ENCODE data around the gene RNF40.

The RNF40 gene

GRCh38 chr16:30764816-30765465 is 2.8 kb downstream of the RNF40 start:
- DNase-seq, result no peak

- DNase-seq, result no peak
Observed at GRCh38 chr16:30766206-30766932, 4.2 kb downstream of the RNF40 start.

- DNase-seq, result no peak
Observed at GRCh38 chr16:30766933-30767284, 4.8 kb downstream of the RNF40 start.

DNA sequence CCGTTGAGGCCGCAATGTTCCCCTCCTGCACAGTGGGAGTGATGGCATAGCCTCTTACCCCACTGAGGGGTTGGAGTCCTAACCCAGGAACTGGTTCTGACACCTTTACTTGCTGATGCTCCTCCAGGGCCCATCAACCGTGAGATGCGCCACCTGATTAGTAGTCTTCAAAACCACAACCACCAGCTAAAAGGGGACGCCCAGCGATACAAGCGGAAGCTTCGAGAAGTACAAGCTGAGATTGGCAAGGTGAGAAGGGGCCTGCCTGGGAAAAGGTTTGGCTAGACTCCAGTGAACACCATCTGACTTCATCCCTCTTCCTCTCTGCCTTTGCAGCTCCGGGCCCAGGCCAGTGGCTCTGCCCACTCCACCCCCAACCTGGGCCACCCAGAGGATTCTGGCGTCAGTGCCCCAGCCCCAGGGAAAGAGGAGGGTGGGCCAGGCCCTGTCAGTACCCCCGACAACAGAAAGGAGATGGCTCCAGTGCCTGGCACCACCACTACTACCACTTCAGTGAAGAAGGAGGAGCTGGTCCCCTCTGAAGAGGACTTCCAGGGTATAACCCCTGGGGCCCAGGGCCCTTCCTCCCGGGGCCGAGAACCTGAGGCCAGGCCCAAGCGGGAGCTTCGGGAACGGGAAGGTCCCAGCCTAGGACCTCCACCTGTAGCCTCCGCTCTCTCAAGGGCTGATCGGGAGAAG is 5.8 kb downstream of the RNF40 start:
- no peak for DNase-seq

DNA sequence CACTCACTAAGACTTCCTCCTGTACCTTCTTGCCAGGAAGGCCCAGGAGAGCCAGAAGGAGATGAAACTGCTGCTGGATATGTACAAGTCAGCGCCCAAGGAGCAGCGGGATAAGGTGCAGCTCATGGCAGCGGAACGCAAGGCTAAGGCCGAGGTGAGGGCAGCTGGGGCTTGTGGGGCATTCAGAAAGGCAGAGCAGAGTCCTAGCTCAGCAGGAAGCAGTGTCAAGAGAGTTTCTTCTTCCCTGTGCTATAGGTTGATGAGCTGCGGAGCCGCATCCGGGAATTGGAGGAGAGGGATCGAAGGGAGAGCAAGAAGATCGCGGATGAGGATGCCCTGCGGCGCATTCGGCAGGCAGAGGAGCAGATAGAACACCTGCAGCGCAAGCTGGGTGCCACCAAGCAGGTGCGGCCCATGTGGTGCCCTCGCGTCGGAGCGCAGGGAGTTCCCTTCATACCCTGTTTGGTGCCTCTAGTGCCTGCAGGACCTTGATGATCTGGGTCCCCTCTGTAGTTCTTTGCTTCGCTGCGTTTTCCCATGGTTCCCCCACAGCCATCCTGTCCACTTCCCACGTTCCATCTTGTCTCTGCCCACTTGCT is 6.6 kb downstream of the RNF40 start:
- DNase-seq, result no peak

DNA sequence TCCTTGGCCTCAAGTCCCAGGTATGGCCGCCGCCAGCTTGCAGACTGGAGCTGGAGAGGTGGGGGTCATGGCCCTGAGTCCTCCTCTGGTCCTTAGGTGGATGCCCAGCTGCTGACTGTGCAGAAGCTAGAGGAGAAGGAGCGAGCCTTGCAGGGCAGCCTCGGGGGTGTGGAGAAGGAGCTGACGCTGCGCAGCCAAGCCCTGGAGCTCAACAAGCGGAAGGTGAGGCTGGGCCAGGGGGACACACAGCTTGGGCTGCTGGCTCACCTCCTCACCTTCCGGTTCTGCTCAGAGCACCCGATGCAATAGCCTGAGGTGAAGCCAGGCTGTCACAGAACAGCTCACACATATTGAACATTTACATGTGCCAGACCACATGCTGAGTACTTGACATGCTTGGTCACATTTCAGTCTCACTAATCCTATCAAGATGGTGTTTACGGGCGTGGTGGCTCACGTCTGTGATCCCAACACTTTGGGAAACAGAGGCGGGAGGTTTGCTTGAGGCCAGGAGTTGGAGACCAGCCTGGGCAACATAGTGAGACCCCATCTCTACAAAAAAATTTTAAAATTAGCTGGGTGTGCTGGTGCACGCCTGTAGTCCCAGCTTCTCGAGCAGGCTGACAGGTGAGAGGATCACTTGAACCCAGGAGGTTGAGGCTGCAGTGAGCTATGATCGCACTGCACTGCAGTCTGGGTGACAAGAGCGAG is 7.4 kb downstream of the RNF40 start:
- no peak for DNase-seq

DNA sequence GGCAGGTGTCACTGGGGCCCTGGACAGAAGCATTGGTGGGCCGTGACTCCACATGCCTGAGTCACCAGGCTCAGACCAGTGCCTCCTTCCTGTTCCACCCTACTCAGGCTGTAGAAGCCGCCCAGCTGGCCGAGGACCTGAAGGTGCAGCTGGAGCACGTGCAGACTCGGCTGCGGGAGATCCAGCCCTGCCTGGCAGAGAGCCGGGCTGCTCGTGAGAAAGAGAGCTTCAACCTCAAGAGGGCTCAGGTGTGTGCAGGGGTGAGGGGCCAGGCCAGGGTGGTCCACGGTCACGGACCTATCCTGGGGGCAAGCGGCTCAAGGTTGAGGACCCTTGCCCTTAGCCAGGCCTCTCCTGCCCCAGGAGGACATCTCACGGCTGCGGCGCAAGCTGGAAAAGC is 9.6 kb downstream of the RNF40 start:
- DNase-seq, result no peak

DNA sequence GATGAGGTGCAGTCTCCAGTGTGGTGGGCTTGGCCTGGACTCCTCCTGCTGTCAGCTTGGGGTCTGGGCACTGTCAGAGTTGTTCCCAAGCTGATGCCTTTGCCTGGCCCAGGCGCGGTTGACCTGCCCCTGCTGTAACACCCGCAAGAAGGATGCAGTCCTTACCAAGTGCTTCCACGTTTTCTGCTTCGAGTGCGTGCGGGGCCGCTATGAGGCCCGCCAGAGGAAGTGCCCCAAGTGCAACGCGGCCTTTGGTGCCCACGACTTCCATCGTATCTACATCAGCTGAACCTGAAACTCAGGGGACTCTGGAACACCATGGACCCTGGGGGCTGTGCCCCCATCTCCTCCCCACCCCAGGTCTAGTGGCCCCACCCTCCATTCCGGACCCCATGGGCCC is 11.7 kb downstream of the RNF40 start:
- no peak for DNase-seq

DNA sequence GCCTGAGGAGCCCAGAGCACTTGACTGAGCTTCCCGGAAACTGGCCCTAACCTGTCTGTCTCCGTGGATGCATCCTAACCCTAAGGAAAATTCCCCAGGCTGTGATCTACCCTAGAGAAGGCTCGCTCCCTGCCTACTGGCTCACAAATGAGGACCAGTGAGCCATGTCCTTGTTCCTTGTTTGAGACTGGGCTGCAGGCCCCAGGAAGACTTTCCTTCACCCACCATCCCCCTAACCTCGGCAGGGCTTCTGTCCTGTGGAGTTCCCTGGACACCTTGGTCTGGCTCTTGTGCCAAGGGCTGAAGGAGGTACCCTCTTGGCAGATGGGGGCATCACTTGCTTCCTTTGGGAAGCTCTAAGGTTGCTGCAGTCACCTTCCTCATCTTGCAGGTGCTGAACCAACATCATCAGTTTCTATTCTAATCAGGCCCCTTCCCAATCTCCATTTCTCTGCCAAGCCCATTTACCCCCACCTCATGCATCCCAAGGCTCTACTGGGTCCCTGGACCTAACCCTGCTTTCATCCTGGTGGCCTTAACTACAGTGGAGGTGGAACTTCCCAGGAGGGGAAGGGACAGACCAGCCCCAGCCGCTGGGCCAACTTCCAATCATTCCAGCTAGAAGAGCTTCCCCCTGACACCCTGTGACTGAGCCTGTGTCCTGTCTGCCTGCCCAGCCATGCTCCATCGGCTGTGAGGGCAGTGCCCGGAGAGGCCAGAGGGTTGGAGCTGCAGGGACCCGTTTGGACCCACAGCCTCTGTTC is 12.4 kb downstream of the RNF40 start:
- no peak for DNase-seq

DNA sequence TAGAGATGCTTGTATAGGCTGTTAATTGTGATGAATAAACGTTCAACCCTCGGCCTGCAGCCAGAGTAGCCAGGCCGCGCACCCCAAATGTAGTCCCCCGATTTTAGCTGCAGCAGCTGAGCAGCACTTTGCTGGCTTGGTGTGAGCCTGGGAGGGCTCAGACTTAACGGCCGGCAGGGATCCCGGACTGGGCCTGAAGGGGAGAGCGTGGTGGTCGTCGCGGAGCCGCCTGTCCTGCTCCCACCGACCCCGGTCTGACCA is 12.9 kb downstream of the RNF40 start:
- no peak for DNase-seq

DNA sequence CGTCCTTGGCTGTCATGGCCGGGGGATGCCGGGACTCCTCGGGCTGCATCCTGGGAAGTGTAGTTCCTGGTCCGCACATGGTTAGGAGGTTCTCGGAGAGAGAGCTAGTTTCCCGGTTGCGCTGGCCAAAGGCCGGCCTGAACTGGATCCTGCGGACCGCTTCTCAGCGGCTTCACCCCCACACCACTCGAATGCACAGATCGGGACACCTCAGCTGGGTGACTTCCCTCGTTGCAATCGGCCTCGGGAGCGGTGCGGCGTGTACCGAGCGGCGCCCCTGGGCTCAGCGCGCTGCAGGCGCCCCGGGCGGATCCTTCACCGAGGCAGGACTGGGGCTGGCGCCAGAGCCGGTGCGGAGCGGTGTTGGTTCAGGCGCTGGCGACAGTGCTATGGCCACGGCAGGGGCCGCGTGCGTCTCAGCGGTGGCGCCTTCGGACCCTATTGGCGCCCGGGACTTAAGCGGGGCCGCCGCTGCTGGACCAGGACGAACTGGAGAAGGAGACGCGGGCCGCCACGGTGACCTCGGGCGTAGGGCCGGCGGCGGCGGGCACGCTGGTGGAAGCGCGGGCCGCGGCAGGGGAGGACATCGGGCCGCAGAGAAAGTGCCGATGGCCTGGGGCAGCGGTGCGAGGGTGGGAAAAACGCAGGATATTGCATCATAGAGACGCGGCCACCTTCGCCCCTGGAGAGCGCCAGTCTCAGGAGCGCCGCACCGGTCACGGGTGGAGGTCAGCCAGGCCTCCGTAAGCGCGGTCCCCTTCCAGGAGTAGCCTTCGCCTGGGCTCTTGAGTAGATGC is 13.5 kb downstream of the RNF40 start:
- DNase-seq, result peak; percentile 72

DNA sequence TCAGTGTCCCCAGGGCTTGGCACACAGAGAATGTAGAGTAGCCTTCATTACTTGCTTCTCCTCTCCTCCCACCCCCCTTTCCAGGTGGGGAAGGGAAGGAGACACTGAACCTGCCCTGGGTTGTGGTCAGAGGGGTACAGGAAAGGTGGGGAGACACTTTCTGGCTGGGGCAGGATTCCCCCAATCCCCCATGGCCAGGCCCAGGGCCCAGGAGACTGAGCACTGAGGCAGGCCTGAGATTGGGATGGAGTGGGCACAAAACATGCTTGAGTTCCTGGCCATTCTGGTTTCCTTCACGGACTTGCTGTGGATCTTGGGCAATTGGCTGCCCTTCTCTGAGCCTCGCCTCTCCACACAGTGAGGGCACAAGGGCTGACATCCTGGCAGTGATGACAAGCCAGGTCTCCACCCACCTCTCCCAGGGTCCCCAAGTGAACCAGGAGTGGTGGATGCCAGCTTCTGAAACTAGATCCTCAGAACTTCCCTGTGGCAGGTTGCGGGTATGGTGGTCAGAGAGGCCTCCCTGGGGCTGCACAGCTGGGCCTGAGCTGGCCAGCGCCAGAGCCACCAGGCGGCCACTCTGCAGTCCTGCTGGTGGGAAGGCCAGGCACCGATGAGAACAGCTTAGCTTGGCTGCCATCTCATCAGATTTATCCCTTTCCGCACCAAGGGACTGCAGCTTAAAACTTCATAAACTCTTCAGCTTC is 15.6 kb downstream of the RNF40 start:
- DNase-seq, result no peak

DNA sequence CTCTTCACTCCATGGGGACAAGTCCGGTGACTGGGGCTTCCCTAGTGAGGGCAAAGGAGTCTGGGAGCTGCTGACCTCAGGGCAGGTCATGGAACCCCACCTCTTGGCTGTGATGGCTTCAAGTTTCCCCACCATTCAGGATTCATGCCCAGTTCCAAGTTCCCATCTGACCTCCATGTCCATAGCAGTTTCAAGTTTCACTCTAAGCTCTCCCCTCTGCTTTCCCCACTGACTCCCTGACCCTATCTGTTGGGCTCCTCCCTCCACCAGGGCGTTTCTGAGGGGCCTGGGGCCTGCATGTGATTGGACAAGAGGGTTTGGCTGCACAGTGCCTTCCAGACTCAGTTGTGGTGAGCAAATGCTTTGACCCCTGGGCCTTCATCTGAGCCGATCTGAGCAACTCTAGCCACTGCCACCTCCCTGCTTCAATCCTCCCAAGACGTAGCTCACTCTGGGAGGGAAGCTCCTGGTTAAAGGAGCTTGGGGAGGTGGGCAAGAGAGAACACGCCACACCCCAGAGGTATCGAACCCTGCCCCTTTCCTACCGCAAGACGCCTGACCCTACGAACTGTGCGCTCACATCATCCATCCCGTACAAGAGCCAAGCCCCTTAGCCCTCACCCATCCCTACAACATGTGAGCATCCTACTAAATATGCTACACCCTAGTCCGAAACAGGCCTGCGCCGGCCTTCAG is 16.6 kb downstream of the RNF40 start:
- no peak for DNase-seq

GRCh38 chr16:30779596-30779995 is 17.5 kb downstream of the RNF40 start:
- DNase-seq, result no peak

- no peak for DNase-seq
Observed at GRCh38 chr16:30780021-30780420, 17.9 kb downstream of the RNF40 start.

- DNase-seq, result no peak
Observed at GRCh38 chr16:30780549-30780948, 18.4 kb downstream of the RNF40 start.

GRCh38 chr16:30782486-30783279 is 20.6 kb downstream of the RNF40 start:
- DNase-seq, result no peak

DNA sequence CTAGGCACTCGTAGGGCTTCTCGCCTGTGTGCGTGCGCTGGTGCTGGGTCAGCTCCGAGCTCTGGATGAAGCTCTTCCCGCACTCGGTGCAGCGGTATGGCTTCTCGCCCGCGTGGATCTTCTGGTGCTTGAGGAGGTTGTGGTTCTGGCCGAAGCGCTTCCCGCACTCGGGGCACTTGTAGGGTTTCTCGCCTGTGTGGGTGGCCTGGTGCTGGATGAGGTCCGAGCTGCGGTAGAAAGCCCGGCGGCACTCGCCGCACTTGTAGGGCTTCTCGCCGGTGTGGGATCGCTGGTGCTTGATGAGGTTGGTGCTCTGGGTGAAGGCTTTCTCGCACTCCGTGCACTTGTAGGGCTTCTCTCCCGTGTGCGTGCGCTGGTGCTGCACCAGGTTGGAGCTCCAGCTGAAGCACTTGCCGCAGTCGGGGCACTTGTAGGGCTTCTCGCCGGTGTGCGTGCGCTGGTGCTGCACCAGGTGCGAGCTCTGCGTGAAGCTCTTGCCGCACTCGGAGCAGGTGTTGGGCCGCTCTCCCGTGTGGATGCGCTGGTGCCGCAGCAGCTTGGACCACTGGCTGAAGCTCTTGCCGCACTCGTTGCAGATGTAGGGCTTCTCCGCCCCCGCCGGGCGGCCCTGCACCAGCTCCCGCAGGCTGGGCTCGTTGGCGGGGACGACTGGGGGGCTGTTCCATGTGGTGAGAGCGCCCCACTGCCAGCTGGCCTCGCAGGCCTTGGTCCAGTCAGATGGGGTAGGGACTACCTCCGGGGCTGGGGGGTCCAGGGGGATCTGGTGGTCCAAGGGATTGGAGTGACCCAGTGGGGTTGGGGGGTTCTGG is 21.4 kb downstream of the RNF40 start:
- DNase-seq, result no peak

DNA sequence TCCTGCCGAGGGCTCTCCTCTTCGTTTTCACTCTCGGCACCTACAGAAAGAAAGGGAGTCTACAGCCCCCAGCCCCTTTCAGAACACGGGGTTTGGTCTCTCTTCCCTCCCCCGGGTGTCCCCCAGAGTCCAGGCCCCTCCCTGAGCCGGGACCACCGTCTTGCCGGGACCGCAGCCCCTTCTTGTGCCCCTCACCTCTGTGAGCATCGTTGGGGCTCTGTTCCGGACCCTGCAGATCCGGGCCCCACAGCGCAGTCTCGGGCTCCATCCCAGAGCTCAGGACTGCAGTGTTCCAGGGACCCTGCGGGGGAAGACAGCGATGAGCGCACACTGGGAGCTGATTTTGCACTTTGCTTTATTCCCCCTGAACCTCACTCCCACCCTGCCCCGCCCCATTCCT is 22.1 kb downstream of the RNF40 start:
- DNase-seq, result no peak
